ENCODE measurements around the gene ETV6.

The ETV6 gene

DNA sequence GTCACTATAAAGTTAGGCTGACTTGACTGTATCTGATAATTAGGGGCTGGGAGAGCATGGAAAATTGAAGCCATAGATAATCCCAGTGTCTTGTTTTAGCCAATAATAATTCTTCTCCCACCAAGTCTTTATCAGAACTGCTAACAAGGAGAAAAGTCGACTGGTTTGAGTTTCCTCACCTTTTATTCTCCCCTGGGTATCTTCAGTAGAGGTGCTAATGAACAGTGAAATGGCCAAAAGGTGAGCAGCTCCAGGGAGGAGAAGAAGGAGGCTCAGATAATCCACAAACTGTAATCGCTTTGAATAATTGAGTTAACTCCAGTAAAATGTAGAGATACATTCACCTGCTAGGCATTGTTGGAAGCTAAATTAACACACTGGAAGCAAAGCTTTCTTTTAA lies 72.6 kb downstream of the ETV6 start:
- no peak for DNase-seq

- DNase-seq = no peak
These were observed 73.2 kb downstream of the ETV6 start for GRCh38 chr12:11722578-11723138.

GRCh38 chr12:11723993-11724392 lies 74.5 kb downstream of the ETV6 start:
- DNase-seq = no peak

- DNase-seq = no peak
These were observed 75.4 kb downstream of the ETV6 start for GRCh38 chr12:11724888-11725311.

- DNase-seq = no peak
These were observed 76.2 kb downstream of the ETV6 start for GRCh38 chr12:11725686-11726085.

- DNase-seq = no peak
These were observed 77.2 kb downstream of the ETV6 start for GRCh38 chr12:11726659-11727058.

- DNase-seq = no peak
These were observed 77.7 kb downstream of the ETV6 start for GRCh38 chr12:11727133-11727664.

DNA sequence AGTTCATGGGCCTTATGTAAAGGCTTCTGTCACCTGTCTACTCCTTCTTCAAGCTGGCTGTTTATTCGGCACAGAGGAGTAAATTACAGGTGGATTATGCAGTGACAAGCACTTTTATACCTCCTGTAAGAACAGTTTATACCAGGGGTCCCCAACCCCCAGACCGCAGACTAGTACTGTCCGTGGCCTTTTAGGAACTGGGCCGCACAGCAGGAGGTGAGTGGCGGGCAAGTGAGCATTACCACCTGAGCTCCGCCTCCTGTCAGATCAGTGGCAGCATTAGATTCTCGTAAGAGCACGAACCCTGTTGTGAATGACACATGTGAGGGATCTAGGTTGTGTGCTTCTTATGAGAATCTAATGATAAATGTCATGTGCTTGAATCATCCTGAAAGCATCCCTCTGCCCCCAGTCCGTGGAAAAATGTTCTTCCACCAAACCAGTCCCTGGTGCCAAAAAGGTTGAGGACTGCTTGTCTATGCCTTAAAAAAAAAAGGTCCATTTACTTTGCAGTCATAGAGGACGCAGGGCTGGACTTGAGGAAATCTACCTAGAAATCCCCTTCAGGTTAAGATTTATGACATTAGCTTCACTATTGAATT lies 78.8 kb downstream of the ETV6 start:
- no peak for DNase-seq

DNA sequence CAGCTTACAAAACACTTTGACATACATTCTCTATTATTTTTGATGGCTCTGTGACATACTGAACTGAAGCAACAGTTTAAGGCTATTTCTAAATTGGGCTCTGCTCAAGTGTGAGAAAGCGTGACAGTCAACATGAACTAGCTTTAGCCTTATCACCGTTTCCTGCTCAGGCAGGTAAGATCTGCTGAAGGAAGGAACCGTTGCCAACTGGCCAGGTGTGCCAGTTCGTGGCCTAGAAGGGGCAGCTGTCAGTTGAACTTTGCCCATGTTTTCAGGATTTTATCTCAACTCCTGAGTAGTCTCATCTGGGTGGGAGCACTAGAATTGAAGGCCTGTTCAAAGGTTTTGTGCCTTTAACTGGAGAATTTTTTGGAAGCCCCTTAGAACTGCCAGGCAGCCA lies 79.5 kb downstream of the ETV6 start:
- no peak for DNase-seq

GRCh38 chr12:11729439-11730150 lies 80.1 kb downstream of the ETV6 start:
- DNase-seq = no peak

DNA sequence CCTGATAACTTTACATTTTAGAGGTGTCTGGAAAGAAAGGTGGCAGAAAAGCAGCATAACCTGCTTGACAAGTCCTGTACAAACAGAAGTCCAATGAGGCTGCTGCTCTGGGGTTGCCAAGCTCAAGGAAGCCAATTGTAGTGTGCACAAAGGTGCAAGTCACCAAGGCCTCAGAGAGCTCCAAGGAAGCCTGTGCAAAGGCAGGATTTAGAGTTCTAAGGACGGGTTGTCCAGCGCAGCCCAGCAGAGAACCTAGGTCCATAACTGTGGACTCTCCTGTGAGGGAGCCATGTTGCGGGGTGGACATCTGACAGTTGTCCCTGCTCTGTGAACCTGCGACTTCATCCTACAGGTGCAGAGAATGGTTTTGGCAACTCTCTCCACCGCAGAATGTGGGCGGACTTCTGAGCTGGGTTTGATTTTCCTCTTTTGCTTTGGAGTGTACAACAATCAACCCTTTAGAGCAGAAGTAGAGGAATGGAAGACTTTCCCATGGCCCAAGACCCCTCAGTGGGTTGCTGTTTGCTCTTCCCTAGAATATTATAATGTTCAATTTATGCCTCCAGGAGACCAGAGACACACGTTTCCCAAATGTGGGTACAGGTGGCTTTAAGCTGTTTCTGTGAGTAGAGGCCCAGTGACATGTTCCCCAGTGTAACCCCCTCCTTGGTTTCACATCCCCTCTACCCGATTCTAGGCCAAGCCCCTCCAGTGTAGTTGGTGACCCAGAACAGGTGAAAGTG lies 81.0 kb downstream of the ETV6 start:
- DNase-seq = no peak

GRCh38 chr12:11731042-11731357 lies 81.5 kb downstream of the ETV6 start:
- DNase-seq = no peak

GRCh38 chr12:11731455-11731854 lies 82.0 kb downstream of the ETV6 start:
- no peak for DNase-seq

GRCh38 chr12:11732023-11732422 lies 82.5 kb downstream of the ETV6 start:
- no peak for DNase-seq

DNA sequence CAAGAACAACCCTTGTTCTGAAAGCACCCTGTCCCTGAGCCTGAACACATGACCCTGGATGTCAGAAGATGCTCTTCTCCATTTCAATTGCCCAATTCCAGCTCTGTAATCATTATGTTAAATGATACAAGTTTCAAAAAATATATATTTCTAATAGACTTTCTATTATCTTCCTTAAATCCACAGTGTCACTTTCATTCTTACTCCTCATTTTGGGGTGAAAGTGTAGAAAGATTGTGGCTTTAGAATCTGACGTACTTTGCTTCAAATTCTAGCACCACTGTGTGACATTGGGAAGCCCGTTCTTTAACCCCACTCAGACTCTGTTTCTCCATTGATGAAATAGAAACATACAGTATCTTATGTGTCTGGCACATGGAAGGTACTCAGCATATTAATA lies 83.2 kb downstream of the ETV6 start:
- no peak for DNase-seq

DNA sequence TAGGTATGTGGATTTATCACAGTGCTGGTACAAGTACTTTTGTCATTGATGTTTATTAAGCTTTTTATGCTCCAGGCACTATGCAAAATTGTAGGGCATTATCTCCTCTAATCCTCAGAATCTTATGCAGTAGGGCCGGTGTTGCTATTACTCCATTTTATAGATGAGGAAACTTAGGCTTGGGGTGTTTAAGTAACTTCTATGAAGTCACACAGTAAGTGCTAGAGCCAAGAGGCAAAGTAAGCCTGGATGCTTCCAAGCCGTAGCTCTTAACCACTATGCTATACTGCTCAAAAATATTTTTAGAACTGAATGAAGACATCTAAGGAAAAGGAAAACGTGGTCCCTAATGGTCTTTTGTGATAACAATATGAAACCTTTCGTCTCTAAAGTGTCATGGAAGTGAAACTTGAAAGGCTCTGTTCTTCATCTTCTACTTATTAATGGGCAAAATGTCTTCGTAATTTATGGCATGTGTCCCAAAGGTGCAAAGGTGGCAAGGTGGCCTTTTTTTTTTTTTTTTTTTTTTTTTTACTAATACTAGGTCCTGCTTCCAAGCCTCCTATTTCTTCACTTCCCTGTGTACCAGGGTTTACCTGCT lies 85.2 kb downstream of the ETV6 start:
- no peak for DNase-seq

DNA sequence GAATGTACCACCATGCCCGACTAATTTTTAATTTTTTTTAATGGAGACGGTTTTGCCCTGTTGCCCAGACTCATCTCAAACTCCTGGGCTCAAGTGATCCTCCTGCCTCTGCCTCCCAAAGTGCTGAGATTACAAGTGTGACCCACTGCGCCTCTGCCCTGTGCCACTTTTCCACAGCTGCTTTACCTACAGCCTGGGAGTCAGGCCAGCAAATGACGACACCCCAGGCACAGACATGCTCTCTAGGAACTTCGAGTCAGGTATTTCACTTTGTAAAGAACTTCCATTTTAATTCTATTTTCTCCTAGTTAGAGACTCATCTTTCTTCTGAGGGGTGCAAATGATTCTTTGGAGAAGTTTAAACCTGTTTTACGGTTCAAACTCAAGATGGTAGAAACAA lies 89.0 kb downstream of the ETV6 start:
- DNase-seq = no peak

- DNase-seq = no peak
These were observed 90.6 kb downstream of the ETV6 start for GRCh38 chr12:11739980-11740577.

DNA sequence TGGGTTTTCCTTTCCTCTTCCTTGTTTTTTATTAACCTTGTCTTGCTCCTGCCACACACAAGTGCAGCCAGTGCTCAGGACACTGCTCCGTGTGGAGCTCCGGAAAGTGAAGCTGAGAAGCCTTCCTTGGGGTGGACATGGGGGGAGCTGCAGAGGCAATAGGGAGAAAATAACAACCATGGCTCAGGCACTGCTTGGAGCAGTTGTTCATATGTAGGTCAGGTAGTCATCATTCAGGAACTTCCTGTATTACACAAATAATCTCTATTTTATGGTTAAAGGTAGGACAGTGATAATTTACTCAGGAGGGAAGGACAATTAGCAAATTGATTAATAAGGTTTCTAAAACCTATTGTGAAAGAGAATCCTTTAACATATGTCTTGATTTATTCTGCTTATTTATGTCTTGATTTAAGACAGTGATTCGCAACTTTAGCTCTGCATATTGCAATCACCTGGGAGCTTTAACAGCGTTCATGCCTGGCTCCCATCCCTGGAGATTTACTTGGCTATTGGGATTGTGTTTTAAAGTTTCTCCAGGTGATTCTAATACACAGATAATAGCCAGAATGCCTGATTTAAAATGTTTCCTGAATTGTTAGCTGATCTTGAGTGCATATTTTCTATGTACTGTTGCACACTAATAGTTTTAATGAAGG lies 92.1 kb downstream of the ETV6 start:
- no peak for DNase-seq

DNA sequence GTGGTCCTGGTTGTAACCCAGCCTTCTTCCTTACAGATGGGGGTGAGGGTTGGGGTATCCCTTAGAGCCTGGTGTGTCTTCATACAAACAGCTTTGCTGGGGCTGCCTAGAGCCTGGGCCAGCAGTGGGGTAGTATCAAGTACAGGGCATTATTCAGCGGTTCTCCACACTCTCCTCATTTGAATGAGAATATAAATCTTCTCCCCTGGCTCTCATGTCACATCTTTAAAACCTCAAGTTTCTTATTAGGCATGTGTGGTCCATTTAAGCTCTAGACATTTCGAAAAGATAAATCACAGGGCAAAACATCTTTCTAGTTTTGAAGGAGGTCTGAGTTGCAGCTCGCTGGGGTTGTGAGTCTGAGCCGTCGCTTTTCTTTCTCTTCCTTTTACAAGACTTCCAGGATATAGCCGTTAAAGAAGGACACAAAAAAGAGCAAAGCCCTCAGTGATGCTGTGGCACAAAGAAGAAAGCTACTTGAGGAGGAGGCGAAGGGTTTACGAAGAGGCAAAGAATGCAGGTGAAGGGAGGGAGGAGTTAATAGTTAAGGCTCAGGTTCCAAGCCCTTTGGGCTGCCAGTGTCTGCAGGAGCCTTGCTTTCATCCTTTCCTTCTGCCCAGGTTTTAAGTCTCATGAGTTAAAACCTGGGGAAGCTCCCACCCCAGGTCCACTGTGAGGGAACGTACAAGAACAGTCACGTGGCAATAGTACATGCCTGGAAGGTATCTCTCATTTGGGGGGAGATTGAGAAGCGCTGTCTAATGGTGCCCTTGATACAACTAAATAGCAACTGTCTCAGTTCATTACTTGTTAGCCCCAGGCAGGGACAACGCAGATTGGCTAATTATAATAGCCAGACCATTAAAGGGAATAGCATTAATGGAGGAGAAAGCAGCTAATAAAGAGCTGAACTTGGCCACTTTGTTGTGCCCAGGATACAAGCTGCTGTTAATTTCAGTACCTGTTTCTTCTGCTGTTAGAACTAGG lies 94.2 kb downstream of the ETV6 start:
- no peak for DNase-seq

DNA sequence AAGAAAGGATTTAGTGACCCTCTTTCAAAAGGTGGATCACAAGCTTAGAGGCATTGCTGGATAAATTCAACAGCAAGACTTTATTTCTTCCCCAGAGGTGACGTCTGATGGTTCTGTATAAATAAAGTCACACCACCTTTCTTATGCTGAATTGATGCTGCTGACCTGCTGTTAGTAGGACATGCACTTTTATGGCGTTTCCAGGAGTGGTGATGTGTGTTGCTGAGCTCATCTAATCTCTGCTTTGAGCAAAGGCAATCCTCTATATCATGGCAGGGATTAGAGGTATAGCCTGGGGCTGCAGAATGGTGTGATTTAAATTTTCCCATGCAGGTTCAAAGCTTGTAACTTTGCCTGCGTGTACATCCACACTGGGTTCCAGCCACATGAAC lies 94.9 kb downstream of the ETV6 start:
- DNase-seq = no peak
